HG03521 (cell line): Measurements from ENCODE around the gene PGM1.

Source experiments
- ATAC-seq: cut with Tn5 transposase; IDR thresholded peaks from one replicate; pipeline ENCODE4 v1.9.1; 2021; ENCODE audit warnings: mild to moderate bottlenecking, moderate library complexity; ENCODE audit not compliant: unreplicated experiment

Gene PGM1

DNA sequence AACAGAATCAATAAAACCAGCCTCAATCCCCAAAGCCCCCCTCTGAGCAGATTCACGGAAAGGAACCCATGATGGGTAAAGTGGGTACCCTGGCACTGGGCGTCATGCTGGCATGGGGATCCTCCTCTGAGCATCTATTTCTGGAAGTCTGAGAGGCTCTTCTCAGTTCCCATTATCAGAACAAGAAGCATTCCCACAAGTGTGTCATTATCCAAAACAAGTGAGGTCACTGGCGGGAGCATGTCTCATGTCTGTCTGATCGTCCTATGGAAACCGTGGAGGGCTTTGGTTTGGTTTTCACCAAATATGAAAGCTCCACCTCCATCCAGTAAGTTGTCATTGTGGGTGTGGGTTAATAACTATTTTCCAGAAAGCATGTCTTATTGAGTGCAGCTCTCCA, 70.7 kb downstream of the PGM1 start:
- no peak for ATAC-seq

DNA sequence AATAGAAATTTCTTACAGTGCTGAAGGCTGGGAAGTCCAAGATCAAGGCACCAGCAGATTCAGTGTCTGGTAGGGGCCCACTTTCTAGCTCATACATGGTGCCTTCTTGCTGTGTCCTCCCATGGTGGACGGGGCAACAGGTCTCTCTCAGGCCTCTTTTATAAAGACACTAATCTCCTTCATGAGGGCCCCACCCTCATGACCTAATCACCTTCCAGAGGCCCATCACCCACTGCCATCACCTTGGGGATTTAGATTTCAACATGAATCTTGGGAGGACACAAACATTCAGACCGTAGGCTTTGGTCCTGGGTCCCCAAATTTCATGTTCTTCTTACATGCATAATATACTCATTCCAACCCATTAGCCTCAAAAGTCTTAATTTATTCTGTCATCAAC, 71.5 kb downstream of the PGM1 start:
- no peak for ATAC-seq

DNA sequence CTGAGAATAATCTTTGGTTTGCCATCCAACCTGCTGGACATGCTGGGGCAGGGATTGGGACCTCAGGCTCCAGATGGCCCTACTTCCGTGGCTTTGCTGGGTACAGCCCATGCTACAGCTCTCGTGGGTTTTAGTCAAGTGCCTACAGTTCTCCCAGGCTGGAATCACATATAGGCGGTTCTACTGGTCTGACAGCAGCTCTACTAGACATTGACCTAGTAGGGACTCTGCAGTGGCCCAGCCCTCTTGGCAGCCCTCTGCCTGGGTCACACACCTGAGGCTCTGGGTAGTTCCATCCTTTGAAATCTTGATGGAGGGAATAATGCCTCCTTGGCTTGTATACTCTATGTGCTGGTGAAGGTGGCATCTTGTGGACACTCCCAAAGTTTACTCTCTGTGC, 72.2 kb downstream of the PGM1 start:
- ATAC-seq: no peak

DNA sequence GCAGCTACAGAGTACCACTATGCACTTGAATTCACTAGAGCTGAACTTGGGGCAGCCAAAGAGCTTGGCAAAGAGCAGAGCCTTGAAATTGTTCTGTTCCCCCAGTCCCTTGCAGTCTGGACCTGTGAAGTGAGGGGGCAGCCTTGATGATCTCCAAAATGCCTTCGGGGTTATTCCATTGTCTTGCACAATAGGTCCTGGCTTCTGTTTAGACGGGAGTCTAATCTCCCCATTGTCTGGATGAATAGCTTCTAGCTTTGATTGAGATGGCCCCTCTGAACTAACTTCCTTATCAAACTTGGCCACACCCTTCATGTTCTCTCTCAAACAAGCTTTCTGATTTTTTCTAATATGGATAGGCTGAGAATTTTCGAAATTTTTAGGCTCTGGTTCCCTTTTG, 72.6 kb downstream of the PGM1 start:
- no peak for ATAC-seq

DNA sequence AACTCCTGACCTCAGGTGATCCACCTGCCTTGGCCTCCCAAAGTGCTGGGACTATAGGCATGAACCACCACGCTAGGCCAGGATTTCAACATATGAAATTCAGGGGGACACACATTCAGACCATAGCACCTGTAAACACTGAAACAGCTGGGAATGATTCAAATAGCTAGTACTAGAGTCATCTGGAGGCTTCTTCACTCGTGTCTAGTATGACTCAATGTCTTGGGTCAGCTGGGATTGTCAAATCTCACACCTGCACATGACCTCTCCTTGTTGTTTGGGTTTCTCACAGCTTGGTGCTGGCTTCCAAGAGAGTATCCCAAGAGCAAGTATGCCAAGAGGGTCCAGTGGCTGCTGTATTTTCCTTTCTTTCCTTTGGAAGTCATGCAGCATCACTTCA, 75.1 kb downstream of the PGM1 start:
- ATAC-seq: no peak

DNA sequence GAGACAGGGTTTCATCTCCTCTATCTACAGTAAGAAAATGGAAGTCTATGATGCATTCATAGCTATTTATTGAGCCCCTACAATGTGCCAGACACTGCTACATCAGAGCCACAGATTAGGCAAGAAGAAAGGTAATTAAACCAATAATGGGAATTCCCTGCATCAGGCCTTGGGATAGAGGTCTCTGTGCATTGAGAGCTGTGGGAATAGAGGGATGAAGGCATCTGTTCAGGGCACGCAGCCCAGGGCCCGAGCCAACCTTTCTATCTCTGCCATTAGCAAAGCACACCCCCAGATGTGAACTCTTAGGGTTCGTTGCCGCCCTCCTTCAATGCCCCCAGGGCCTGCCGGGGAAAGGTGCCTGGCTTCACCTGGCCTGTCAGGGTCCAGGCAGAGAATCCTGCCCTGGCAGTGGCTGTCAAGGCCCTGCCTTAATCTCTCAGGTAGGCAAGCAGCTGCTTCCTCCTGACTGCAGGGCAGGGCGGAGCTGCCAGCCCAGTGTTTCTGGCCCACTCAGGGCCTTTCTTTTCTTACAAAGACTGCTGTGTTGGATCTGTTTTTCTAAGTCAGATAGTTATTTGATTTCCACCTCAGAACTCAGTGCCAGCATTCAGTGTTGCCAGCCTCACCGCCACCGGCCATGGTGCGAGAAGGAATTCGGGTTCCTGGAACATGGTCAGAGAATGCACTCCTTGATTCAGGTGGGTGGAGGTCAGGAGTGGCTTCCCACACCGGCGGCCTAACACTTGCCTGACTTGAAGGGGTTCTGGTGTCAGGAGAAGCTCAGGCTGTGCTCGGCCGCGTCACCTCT, 76.1 kb downstream of the PGM1 start:
- ATAC-seq: no peak

DNA sequence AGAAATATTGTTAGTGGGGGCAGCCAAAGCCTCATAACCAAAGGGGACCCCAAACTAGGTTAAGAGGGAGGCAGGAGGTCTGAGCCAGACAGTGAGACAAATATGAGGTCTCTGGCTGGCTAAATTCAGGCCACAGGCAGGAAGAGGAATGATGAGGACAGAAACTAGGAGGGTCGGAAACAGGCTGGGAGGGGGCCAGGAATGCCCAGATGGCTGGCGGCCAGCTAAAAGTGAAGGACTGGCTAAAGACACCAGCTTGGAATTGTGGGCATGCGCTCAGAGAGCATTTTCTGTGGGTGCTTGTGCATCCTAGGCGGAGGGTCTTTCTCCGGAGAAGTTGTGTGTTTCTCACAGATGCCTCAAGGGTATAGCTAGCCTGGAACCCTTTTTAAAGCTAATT, 77.0 kb downstream of the PGM1 start:
- no peak for ATAC-seq

DNA sequence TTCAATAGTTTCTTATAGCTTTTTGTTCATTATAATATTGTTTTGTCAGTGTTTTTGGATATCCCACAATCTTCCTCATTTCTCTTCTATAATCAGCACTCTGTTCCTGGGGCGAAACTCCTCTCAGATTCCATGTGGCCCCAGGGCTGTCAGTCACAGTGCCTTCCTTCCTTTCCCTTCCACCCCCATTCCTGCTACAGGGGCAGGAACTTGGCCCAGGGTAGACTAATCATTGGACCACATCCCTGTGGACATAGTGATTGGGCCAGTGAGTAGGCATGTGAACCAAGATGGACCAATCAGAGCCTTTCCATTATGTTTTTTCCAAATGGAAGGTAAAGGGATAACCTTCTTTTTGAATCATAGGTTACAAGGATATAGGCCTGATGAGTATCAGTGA, 78.3 kb downstream of the PGM1 start:
- no peak for ATAC-seq

DNA sequence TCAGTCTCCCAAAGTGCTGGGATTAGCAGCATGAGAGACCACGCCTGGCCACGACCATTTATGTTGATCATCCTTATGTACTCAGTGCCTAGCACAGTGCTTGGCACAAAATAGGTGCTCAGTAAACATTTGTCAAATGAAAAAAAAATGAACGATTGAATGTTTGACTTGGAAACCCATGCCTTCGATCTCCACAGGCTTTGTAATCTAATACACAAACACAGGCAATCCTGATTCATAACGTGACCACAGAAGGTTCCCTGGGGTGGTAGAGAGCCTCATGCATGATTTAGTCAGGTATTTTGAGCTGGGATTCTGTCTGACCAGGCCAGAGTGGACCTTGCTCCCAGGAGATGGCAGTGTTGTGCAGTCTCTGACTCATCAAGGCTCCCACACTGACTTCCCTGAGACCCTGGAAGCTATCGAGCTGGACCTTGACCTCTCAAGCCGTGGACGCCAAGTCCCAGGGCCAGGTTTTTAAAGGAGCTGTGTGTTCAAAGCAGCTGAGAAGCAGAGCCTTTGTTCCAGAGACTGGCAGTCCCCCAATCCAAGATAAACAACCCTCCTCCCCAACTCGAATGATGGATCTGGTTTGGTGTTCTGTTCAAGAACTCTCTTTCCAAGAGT, 81.1 kb downstream of the PGM1 start:
- ATAC-seq: no peak

DNA sequence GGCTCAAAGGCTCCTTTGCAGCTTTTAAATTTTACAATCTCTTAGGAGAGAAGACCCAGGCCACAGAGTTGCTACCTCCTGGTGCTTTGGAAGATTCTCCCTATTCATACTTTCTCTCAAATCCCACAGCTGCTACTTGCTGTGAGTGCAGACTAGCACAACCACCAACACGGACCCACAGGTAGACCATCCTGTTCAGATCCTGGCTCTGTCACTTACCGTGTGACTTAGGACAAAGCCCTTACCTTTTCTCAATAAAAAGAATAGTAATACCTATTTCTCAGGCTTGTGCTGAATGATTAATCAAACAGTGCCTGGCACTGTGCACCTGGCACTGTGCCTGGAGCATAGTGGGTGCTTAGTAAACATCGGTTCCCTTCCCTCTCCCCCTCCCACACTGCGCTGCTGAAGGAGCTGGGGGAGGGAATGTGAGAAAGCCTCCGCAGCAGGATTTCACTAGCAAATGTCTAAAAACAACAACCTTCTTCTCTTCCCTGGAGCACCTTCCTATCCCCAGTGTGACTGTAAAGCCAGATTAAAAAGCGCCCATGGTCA, 81.7 kb downstream of the PGM1 start:
- ATAC-seq: no peak

DNA sequence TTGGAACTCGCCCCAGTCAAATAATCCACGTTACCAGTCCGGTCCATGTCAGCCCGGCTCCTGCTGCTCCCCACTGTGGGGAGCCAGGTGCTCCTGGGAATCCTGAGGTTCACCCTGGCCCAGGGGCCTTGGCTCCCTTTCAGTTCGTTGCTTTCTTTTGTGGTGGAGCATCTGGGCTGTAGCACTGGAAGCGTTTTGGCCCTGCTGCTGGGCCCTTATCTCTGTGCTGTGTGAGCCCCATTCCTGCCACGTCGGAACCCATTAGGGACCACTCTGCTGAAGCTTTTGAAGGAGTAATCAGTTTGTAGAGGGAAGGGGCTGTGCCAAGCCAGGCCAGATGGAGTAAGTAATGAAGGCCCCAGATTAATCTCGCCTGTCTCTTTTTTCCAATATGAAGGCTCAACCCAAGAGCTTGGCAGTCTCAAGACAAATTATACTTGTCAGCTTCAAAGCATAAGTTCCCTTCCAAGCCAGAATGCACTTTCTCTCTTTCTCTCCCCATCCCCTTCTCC, 82.3 kb downstream of the PGM1 start:
- ATAC-seq: no peak

DNA sequence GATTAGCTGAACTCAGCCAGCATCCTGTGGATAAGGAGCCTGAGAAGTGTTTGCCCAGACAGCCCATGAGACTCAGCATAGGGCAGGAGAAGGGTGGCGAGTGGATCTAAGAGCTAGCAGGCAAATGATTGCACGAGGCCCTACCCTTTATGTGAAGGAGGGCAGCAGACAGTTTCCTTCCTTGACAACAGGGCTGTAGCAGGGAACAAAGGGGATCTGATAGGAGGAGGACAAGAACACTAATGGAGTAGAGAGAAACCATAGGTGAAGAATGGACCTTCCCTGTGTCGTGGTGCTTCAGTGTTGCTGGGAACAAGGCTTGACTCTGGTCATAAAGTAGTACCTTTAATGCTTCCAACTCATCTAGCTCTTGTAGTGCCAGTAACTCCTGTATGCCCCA, 84.3 kb downstream of the PGM1 start:
- ATAC-seq: no peak

DNA sequence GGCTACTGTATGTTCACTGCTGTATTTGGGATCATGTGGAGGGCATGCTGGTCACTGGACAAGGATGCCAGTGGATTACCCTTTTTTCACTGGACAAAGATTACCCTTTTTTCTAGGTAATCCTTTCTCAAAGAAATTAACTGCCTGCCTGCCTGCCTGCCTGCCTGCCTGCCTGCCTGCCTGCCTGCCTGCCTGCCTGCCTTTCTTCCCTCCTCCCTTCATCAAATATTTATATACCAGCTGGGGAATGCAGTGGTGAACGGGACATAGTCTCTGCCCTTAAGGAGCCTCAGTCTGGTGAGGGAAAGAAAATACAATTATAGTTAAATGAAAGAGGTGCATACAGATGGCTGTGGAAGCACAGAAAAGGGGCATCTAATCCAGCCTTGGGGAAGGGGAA, 85.0 kb downstream of the PGM1 start:
- ATAC-seq: no peak

DNA sequence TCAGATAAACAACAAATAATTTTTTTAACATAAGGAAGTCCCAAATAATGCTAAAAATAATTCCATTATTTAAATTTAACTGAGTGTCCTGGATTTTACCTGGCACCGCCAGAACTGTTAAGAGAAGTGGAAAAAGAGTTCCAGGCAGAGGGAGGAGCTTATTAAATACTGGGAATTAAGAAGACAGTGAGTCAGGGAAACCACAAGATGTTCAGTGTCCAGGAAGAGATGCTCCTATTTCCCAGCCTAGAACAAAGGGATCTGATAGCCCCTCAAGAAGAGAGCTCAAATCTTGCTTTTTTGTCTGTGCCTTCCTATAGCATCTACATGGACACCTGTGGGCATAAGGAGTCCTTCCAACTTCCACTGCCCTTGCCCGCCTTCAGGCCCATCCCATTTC, 85.9 kb downstream of the PGM1 start:
- no peak for ATAC-seq

DNA sequence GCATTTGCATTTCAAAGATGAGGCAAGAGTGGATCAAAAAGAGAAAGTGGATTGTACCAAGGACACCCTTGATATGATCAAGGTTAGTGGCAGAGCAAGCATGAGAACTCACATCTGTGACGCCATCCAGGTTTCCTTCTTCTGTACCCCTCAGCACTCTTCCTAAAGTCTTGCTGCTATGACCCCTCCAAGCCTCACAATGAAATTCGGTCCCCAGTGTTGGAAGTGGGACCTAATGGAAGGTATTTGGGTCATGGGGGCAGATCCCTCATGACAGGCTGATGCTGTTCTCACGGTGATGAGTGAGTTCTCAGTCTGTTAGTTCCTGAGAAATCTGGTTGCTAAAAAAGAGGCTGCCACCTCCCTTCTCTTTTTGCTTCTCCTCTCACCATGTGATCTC, 86.4 kb downstream of the PGM1 start:
- no peak for ATAC-seq

DNA sequence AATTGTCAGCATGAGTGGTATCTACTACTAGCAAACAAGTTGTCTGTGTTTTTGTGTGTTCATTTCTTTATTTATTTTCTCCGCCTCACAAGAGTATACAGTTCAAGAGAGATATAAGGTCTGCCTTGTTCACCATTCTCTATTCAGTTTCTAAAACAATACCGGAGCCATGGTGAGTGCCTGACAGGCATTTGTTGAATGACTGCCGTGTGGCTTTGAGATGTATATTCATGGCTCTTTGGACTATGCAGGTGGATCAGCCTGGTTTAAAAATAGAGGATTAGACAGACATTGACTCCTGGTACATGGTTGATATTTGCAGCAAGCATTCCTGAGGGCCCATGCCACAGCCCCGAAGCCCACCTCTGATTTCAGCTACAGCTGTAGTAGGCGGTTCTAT, 89.7 kb downstream of the PGM1 start:
- no peak for ATAC-seq

DNA sequence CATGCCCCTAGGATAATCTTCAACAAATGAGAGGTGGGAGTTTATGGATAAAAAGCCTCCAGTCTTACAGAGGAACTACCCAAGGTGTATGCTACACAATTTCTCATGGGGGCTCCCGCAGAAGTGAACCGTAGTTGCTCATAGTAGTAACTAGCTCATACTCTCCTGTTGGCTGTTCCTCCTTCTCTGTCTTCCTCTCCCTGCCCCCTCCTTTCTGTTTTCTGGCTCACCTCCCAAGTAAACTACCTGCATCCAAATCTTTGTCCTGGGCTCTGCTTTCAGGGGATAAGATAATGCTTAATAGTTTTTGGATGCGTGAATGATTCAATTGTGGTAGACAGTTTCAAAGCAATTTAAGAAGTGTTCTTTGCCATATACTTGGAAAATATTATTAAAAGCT, 90.5 kb downstream of the PGM1 start:
- ATAC-seq: no peak

DNA sequence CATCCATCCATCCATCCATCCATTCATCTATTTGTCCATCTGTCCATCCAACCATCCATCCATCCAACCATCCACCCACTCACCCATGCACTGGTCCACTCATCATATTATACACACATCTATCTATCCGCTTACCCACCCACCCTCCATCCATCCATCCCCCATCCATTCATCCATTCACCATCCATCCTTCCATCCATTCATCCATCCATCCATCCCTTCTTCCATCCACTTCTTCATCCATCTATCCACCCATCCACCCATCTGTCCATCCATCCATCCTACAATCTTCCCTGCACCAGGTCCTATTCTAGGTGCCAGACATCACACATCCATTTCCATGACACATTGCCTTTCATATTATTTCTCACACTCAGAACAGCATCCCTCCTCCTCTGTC, 93.5 kb downstream of the PGM1 start:
- no peak for ATAC-seq

DNA sequence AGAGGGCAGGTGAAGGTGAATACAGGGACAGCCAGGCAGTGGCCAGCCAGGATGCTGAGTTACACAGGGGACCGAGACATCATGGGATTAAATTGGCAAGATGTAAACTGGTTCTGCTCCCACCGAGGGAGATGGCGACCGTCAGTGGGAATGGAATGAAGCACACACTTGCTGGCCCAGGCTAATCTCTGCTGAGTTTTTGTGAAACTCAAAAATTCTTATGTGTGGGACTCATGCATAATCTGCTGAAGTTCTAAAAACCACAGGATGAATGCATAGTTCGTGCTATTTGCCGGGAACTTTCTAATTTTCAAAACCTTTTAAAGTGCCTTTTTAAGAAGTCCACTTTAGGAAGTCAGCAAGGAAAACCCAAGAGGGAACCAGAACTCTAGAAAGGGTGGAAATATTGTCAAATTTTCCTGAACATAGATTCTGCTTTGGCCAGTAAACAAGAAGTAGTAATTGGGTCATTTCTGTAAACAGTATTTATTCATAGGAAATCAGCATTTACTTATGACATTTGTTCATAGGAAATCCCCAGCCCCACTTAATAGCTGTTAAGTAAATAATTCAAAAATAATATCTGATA, 95.2 kb downstream of the PGM1 start:
- no peak for ATAC-seq

DNA sequence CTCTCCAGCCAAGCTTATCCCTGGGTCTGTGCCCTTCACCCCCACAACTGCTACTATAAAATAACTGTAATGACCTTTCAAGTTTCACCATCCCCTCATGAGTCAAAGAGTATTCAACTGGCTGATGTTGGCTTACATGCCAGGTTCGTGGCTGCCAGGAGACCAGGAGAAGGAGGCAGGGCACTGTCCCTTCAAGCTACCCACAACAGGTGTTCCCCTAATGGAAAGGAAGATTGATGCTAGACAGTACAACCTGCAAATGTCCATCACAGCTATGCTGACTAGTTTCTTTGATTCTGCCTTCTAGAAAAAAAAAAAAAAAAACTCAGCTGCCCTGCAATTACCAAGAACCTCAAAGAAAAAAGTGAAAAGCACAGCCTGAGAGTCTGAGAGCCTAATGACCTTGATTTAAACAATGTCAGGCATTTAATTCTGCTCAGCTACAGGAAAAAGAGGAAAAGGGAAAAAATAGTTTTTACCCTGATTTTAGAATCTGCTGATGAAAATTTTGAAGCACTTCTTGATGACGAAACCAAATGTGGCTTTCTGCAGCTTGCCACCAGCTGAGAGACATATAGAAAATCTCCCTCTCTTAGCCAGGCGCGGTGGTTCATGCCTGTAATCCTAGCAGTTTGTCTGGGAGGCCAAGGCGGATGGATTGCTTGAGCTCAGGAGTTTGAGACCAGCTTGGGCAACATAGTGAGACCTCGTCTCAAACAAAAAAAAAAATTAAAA, 97.9 kb downstream of the PGM1 start:
- no peak for ATAC-seq

DNA sequence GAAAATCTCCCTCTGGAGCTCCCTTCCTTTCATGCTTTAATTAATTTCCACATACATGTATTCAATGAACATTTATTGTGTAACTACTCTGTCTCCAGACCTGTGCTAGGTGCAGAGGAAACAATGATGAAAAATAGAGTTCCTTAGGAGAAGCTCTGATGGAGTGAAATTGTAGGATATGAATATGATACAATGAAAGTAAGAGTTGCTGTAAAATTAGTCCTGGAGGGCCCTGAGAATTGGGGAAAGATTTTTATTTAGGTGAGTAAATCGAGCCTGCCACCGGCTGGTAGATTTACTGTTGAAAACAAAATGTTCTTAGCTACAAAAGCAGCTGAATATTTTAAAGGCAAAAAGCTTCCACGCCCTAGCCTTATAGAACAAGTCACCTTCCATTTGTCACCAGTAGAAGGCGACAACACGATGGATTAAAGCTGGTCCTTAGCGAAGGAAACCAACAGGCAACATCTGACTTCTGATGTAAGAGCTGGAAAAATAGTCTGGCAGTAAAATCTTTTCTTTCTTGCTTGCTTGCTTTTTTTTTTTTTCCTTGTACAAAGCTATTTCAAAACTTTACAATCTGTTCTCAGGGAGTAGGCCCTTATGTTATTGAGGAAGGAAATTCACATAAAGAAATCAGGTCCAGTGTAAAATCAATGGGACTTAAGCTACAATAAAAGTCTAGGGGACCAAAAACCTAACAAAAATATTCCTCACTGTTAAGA, 98.7 kb downstream of the PGM1 start:
- ATAC-seq: no peak
